BLaER1 treated with 17β-estradiol and CSF1 and Interleukin-3, amounts not matched to agents 10 nM and 100 nM (cell line): ENCODE results near the gene APOC4.
A peak's percentile ranks its signal among the peaks of the same experiment; 100 is the strongest.
"Not testable (repeated sequence)": the region's sequence is repeated elsewhere in the genome, so short reads cannot be mapped to it uniquely, and the experiment has no call there.

ENCODE experiments used
- H3K27ac ChIP-seq, 11 experiments: shearing (Covaris generic); formaldehyde crosslinking; 2 replicates each; pipeline ENCODE4 v1.8.1; 2022
- H3K27me3 ChIP-seq, 11 experiments: shearing (Covaris generic); formaldehyde crosslinking; 2 replicates each; pipeline ENCODE4 v1.8.1; 2022
- H3K36me3 ChIP-seq, 11 experiments: shearing (Covaris generic); formaldehyde crosslinking; 2 replicates each; pipeline ENCODE4 v1.8.1; 2022
- H3K4me1 ChIP-seq, 10 experiments: shearing (Covaris generic); formaldehyde crosslinking; 2 replicates each; pipeline ENCODE4 v1.8.1; 2022
- H3K4me2 ChIP-seq, 11 experiments: shearing (Covaris generic); formaldehyde crosslinking; 2 replicates each; pipeline ENCODE4 v1.8.1; 2022
- H3K4me3 ChIP-seq, 10 experiments: shearing (Covaris generic); formaldehyde crosslinking; 2 replicates each; pipeline ENCODE4 v1.8.1; 2022
- H3K9ac ChIP-seq, 11 experiments: shearing (Covaris generic); formaldehyde crosslinking; 2 replicates each; pipeline ENCODE4 v1.8.1; 2022
- H3K9me3 ChIP-seq, 11 experiments: shearing (Covaris generic); formaldehyde crosslinking; replicated peaks in 1 of 11; 2 replicates each; pipeline ENCODE4 v1.8.1; 2022
- H4K20me1 ChIP-seq, 11 experiments: shearing (Covaris generic); formaldehyde crosslinking; 2 replicates each; pipeline ENCODE4 v1.8.1; 2022
- Cebpa-rat ChIP-seq, 11 experiments: shearing (Covaris generic); IDR thresholded peaks; 2 replicates each; pipeline ENCODE4 v1.8.1; 2022

Gene APOC4

DNA sequence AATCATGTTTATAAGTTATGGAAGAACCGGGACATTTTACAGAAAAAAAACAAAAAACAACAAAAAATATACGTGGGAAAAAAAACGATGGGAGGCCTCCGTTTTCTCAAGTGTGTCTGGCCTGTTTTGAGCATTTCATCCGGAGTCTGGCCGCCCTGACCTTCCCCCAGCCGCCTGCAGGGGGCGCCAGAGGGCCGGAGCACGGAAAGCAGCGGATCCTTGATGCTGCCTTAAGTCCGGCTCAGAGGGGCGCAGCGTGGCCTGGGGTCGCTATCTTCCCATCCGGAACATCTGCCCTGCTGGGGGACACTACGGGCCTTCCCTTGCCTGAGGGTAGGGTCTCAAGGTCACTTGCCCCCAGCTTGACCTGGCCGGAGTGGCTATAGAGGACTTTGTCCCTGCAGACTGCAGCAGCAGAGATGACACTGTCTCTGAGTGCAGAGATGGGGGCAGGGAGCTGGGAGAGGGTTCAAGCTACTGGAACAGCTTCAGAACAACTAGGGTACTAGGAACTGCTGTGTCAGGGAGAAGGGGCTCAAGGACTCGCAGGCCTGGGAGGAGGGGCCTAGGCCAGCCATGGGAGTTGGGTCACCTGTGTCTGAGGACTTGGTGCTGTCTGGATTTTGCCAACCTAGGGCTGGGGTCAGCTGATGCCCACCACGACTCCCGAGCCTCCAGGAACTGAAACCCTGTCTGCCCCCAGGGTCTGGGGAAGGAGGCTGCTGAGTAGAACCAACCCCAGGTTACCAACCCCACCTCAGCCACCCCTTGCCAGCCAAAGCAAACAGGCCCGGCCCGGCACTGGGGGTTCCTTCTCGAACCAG, 38.2 kb upstream of the APOC4 start:
- no peak for TF ChIP-seq Cebpa-rat (IDR thresholded peaks at IDR 0.05)
- Histone ChIP-seq H4K20me1 (peaks cover 0 to 58% (median 44%) of the 10 kb centered on the region in 11 experiments; a peak in 17 of 22 replicates), H3K4me2 (peak overlapping the region in 2 of 11 experiments; percentile 25 to 54; a peak in 3 of 22 replicates), H3K4me1 (peaks cover 0 to 22% (median 8%) of the 10 kb centered on the region in 10 experiments; a peak in 12 of 20 replicates), H3K4me3 (no peak overlapping the region), H3K9ac (peak overlapping the region in 2 of 11 experiments; percentile 8 to 40; a peak in 3 of 22 replicates), H3K36me3 (peaks cover 34 to 59% (median 54%) of the 10 kb centered on the region in 11 experiments), H3K9me3 (no peaks in the 10 kb centered on the region), H3K27ac (peak overlapping the region in 1 of 11 experiments; percentile 29; a peak in 2 of 22 replicates), H3K27me3 (peaks cover 7 to 15% (median 9%) of the 10 kb centered on the region in 11 experiments; a peak in 19 of 22 replicates)

DNA sequence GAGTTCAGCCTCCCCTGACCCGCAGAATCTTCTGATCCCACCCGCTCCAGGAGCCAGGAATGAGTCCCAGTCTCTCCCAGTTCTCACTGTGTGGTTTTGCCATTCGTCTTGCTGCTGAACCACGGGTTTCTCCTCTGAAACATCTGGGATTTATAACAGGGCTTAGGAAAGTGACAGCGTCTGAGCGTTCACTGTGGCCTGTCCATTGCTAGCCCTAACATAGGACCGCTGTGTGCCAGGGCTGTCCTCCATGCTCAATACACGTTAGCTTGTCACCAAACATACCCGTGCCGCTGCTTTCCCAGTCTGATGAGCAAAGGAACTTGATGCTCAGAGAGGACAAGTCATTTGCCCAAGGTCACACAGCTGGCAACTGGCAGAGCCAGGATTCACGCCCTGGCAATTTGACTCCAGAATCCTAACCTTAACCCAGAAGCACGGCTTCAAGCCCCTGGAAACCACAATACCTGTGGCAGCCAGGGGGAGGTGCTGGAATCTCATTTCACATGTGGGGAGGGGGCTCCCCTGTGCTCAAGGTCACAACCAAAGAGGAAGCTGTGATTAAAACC, 37.5 kb upstream of the APOC4 start:
- Histone ChIP-seq H3K36me3 (peaks cover 34 to 53% (median 47%) of the 10 kb centered on the region in 11 experiments), H3K4me3 (no peak overlapping the region), H3K9ac (no peak overlapping the region; a peak in 1 of 22 replicates), H3K27me3 (peaks cover 7 to 15% (median 9%) of the 10 kb centered on the region in 11 experiments; a peak in 19 of 22 replicates), H3K4me2 (peak overlapping the region in 1 of 11 experiments; percentile 54; a peak in 2 of 22 replicates), H3K9me3 (no peaks in the 10 kb centered on the region), H3K4me1 (peaks cover 0 to 23% (median 8%) of the 10 kb centered on the region in 10 experiments; a peak in 12 of 20 replicates), H3K27ac (no peak overlapping the region), H4K20me1 (peaks cover 0 to 53% (median 38%) of the 10 kb centered on the region in 11 experiments; a peak in 17 of 22 replicates)
- TF ChIP-seq Cebpa-rat (IDR thresholded peaks at IDR 0.05): no peak

DNA sequence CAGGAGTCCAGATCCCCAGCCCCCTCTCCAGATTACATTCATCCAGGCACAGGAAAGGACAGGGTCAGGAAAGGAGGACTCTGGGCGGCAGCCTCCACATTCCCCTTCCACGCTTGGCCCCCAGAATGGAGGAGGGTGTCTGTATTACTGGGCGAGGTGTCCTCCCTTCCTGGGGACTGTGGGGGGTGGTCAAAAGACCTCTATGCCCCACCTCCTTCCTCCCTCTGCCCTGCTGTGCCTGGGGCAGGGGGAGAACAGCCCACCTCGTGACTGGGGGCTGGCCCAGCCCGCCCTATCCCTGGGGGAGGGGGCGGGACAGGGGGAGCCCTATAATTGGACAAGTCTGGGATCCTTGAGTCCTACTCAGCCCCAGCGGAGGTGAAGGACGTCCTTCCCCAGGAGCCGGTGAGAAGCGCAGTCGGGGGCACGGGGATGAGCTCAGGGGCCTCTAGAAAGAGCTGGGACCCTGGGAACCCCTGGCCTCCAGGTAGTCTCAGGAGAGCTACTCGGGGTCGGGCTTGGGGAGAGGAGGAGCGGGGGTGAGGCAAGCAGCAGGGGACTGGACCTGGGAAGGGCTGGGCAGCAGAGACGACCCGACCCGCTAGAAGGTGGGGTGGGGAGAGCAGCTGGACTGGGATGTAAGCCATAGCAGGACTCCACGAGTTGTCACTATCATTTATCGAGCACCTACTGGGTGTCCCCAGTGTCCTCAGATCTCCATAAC, 36.4 kb upstream of the APOC4 start, which contains the start of gene APOE:
Gene APOE (plus strand): TSS at position 360 of the 724 bp plus-strand sequence. CDS start 829 bp downstream, outside the sequence.
- H3K9ac ChIP-seq: peak within 1 kb of the TSS in 3 of 11 experiments; percentile 9 to 64 (median 41); a peak in 4 of 22 replicates

DNA sequence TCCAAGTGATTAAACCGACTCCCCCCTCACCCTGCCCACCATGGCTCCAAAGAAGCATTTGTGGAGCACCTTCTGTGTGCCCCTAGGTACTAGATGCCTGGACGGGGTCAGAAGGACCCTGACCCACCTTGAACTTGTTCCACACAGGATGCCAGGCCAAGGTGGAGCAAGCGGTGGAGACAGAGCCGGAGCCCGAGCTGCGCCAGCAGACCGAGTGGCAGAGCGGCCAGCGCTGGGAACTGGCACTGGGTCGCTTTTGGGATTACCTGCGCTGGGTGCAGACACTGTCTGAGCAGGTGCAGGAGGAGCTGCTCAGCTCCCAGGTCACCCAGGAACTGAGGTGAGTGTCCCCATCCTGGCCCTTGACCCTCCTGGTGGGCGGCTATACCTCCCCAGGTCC, 34.4 kb upstream of the APOC4 start:
- Histone ChIP-seq H3K27ac (no peak overlapping the region), H4K20me1 (peaks cover 0 to 22% (median 16%) of the 10 kb centered on the region in 11 experiments; a peak in 17 of 22 replicates), H3K9ac (peak overlapping the region in 1 of 11 experiments; percentile 24; a peak in 1 of 22 replicates), H3K4me2 (no peak overlapping the region), H3K4me1 (peaks cover 0 to 54% (median 35%) of the 10 kb centered on the region in 10 experiments; a peak in 17 of 20 replicates), H3K4me3 (no peak overlapping the region), H3K9me3 (no peaks in the 10 kb centered on the region), H3K36me3 (peaks cover 3 to 22% (median 16%) of the 10 kb centered on the region in 11 experiments), H3K27me3 (peaks cover 7 to 15% (median 9%) of the 10 kb centered on the region in 11 experiments; a peak in 19 of 22 replicates)
- TF ChIP-seq Cebpa-rat (IDR thresholded peaks at IDR 0.05): no peak

More for the DNA sequence above, 36.4 kb upstream of the APOC4 start, which contains the start of gene APOE:
- H3K36me3 ChIP-seq: peaks cover 24 to 42% (median 36%) of the 10 kb centered on the region in 11 experiments
- peak within 1 kb of the TSS in 9 of 11 experiments; percentile 10 to 54 (median 32); a peak in 13 of 22 replicates for H3K4me2 ChIP-seq
- H3K4me1 ChIP-seq: peaks cover 0 to 34% (median 17%) of the 10 kb centered on the region in 10 experiments; a peak in 16 of 20 replicates
- no peak within 1 kb of the TSS; a peak in 1 of 22 replicates for H3K27ac ChIP-seq
- peaks cover 7 to 15% (median 9%) of the 10 kb centered on the region in 11 experiments; a peak in 19 of 22 replicates for H3K27me3 ChIP-seq
- H3K4me3 ChIP-seq: peak within 1 kb of the TSS in 1 of 10 experiments; percentile 9; a peak in 1 of 20 replicates
- H4K20me1 ChIP-seq: peaks cover 0 to 42% (median 28%) of the 10 kb centered on the region in 11 experiments; a peak in 17 of 22 replicates
- no peaks in the 10 kb centered on the region for H3K9me3 ChIP-seq
- TF ChIP-seq Cebpa-rat (IDR thresholded peaks at IDR 0.05): no peak

DNA sequence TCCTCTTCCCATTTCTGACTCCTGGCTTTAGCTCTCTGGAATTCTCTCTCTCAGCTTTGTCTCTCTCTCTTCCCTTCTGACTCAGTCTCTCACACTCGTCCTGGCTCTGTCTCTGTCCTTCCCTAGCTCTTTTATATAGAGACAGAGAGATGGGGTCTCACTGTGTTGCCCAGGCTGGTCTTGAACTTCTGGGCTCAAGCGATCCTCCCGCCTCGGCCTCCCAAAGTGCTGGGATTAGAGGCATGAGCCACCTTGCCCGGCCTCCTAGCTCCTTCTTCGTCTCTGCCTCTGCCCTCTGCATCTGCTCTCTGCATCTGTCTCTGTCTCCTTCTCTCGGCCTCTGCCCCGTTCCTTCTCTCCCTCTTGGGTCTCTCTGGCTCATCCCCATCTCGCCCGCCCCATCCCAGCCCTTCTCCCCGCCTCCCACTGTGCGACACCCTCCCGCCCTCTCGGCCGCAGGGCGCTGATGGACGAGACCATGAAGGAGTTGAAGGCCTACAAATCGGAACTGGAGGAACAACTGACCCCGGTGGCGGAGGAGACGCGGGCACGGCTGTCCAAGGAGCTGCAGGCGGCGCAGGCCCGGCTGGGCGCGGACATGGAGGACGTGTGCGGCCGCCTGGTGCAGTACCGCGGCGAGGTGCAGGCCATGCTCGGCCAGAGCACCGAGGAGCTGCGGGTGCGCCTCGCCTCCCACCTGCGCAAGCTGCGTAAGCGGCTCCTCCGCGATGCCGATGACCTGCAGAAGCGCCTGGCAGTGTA, 33.8 kb upstream of the APOC4 start:
- Histone ChIP-seq H3K4me3 (no peak overlapping the region), H3K27ac (no peak overlapping the region), H3K27me3 (peaks cover 7 to 15% (median 9%) of the 10 kb centered on the region in 11 experiments; a peak in 19 of 22 replicates), H3K9me3 (no peaks in the 10 kb centered on the region), H3K4me1 (peaks cover 0 to 60% (median 41%) of the 10 kb centered on the region in 10 experiments; a peak in 17 of 20 replicates), H3K36me3 (peaks cover 0 to 15% (median 10%) of the 10 kb centered on the region in 11 experiments; a peak in 16 of 22 replicates), H3K9ac (peak overlapping the region in 1 of 11 experiments; percentile 24; a peak in 2 of 22 replicates), H4K20me1 (peaks cover 0 to 15% (median 10%) of the 10 kb centered on the region in 11 experiments; a peak in 16 of 22 replicates), H3K4me2 (no peak overlapping the region)
- TF ChIP-seq Cebpa-rat (IDR thresholded peaks at IDR 0.05): no peak

DNA sequence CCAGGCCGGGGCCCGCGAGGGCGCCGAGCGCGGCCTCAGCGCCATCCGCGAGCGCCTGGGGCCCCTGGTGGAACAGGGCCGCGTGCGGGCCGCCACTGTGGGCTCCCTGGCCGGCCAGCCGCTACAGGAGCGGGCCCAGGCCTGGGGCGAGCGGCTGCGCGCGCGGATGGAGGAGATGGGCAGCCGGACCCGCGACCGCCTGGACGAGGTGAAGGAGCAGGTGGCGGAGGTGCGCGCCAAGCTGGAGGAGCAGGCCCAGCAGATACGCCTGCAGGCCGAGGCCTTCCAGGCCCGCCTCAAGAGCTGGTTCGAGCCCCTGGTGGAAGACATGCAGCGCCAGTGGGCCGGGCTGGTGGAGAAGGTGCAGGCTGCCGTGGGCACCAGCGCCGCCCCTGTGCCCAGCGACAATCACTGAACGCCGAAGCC, 33.2 kb upstream of the APOC4 start:
- peaks cover 0 to 64% (median 46%) of the 10 kb centered on the region in 10 experiments; a peak in 18 of 20 replicates for H3K4me1 ChIP-seq

DNA sequence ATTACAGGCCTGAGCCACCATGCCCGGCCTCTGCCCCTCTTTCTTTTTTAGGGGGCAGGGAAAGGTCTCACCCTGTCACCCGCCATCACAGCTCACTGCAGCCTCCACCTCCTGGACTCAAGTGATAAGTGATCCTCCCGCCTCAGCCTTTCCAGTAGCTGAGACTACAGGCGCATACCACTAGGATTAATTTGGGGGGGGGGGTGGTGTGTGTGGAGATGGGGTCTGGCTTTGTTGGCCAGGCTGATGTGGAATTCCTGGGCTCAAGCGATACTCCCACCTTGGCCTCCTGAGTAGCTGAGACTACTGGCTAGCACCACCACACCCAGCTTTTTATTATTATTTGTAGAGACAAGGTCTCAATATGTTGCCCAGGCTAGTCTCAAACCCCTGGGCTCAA, 32.3 kb upstream of the APOC4 start:
- Histone ChIP-seq H3K27ac (peak overlapping the region in 2 of 11 experiments; percentile 11 to 35; a peak in 3 of 22 replicates), H3K4me1 (peaks cover 8 to 66% (median 52%) of the 10 kb centered on the region in 10 experiments), H3K4me3 (no peak overlapping the region), H3K9me3 (no peaks in the 10 kb centered on the region), H3K4me2 (peak overlapping the region in 5 of 11 experiments; percentile 6 to 89 (median 76); a peak in 6 of 22 replicates), H3K36me3 (peaks cover 0 to under 1% (median 0%) of the 10 kb centered on the region in 11 experiments; a peak in 1 of 22 replicates), H3K9ac (peak overlapping the region in 5 of 11 experiments; percentile 10 to 55 (median 38); a peak in 6 of 22 replicates), H3K27me3 (peaks cover 7 to 15% (median 9%) of the 10 kb centered on the region in 11 experiments; a peak in 19 of 22 replicates), H4K20me1 (no peaks in the 10 kb centered on the region; a peak in 1 of 22 replicates)
- TF ChIP-seq Cebpa-rat (IDR thresholded peaks at IDR 0.05): no peak

More for the DNA sequence above, 33.2 kb upstream of the APOC4 start:
- H3K27ac ChIP-seq: no peak overlapping the region
- peaks cover 7 to 15% (median 9%) of the 10 kb centered on the region in 11 experiments; a peak in 19 of 22 replicates for H3K27me3 ChIP-seq
- no peak overlapping the region for H3K4me2 ChIP-seq
- no peak for TF ChIP-seq Cebpa-rat (IDR thresholded peaks at IDR 0.05)
- peaks cover 0 to 9% (median 6%) of the 10 kb centered on the region in 11 experiments; a peak in 13 of 22 replicates for H4K20me1 ChIP-seq
- no peak overlapping the region for H3K4me3 ChIP-seq
- no peaks in the 10 kb centered on the region for H3K9me3 ChIP-seq
- H3K36me3 ChIP-seq: peaks cover 0 to 9% (median 7%) of the 10 kb centered on the region in 11 experiments; a peak in 7 of 22 replicates
- H3K9ac ChIP-seq: no peak overlapping the region

DNA sequence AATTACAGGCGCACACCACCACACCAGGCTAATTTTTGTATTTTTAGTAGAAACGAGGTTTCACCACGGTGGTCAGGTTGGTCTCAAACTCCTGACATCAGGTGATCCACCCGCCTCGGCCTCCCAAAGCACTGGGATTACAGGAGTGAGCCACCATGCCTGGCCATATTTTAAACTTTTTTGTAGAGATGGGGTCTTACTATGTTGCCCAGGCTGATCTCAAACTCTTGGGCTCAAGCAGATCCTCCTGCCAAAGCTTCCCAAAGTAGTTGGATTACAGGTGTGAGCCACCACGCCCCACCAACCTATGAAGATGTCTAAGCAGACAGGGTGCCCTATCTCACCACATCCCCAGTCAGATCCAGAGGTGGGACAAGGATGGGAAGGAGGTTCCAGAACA, 30.1 kb upstream of the APOC4 start:
- peak overlapping the region in 5 of 11 experiments; percentile 89 to 97 (median 95); a peak in 9 of 22 replicates for H3K4me2 ChIP-seq
- H3K36me3 ChIP-seq, H4K20me1 ChIP-seq, H3K4me3 ChIP-seq, H3K27me3 ChIP-seq, H3K27ac ChIP-seq, H3K9me3 ChIP-seq, H3K9ac ChIP-seq: not testable (repeated sequence)
- H3K4me1 ChIP-seq: peaks cover 9 to 66% (median 49%) of the 10 kb centered on the region in 10 experiments
